Measurements from ENCODE around the gene EMC8. TPM values are rescaled to one million over a fixed set of nuclear protein-coding genes. Genes with fewer than 3 reads are reported as not detected.
A peak's percentile ranks its signal among the peaks of the same experiment; 100 is the strongest.

EMC8 gene
- total and polyA plus RNA-seq, 2 experiments from 2014 or later: 51.1 to 69.4 TPM

- TF ChIP-seq ZNF462 (CRISPR knock-in tag; IDR thresholded peaks at IDR 0.05): no peak
Observed at GRCh38 chr16:85836706-85837582, 37.6 kb upstream of the EMC8 start (continued).

DNA sequence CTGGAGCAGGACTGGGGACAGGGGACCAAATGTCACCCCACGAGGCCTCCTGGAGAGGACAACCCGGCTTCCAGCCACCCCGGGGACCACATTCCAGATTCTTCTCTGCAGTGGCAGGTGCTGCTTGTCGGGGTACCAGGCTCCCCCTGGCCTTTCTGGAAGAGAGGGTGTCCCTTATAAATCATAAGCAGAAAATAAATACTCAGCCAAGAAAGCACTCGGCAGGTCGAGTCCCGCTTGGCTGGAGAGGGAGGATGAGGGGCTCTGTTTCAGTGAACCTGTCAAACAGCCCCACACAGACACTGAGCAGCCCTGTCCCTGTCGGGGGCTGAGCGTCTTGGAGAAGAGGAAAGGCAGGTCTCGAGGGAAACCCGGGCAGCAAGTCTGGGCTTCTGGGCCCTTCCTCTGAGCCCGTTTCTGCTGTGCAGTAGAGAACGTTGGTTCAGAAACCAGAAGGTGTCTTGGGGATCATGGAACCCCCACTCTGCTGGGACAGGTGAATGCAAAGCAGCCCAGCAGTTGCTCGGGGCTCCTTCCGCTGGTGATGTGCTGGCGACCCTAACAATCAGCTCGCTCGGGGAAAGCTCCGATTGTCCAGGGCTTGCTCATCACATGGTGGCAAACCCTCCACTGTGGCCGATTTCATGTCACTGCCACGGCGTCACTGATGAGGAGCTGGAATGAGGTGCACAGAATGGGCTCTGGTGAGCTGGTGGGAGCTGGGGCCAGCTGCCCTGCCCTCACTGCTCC lies 36.8 kb upstream of the EMC8 start:
- Mint-ChIP-seq H3K9me3 (peaks cover 22% of the 10 kb centered on the region), H3K4me3 (no peak overlapping the region), H3K4me1 (no peaks in the 10 kb centered on the region; the same call in 2 of the 3 replicates), H3K27ac (no peak overlapping the region), H3K36me3 (ENCODE audit: low read depth) (peaks cover 10% of the 10 kb centered on the region), H3K27me3 (ENCODE audit: insufficient read depth, low read depth, poor library complexity) (peaks cover 12% of the 10 kb centered on the region)
- H3K4me1 ChIP-seq (ENCODE audit: insufficient read depth): no peaks in the 10 kb centered on the region
- no peak overlapping the region for H3K4me2 ChIP-seq
- H3K27me3 ChIP-seq (ENCODE audit: insufficient read depth): no peaks in the 10 kb centered on the region
- H4K20me1 ChIP-seq (replicated peaks; ENCODE audit: insufficient read depth): no peaks in the 10 kb centered on the region
- no peak overlapping the region for H3K27ac ChIP-seq (ENCODE audit: low read depth)
- no peaks in the 10 kb centered on the region for H3K36me3 ChIP-seq (ENCODE audit: insufficient read depth)
- H3K4me3 ChIP-seq: no peak overlapping the region
- no peaks in the 10 kb centered on the region for H3K9me2 ChIP-seq (ENCODE audit: insufficient read depth)
- no peak for DNase-seq (ENCODE audit: low spot score)
- ATAC-seq: no peak
- H3K79me2 ChIP-seq (replicated peaks; ENCODE audit: insufficient read depth): no peaks in the 10 kb centered on the region
- peak overlapping the region; percentile 69; the same call in 1 of the 2 replicates for H2AFZ ChIP-seq
- TF ChIP-seq ZNF114 (CRISPR knock-in tag; IDR thresholded peaks at IDR 0.05): no peak
- no peaks in the 10 kb centered on the region for H3F3A ChIP-seq (replicated peaks; ENCODE audit: low read depth)

Measured in GM23338 (cell line).